CD8-positive, alpha-beta memory T cell (primary cell): ENCODE measurements around the gene UBASH3A. TPM values are rescaled to one million over a fixed set of nuclear protein-coding genes. Genes with fewer than 3 reads are reported as not detected.
A peak's percentile ranks its signal among the peaks of the same experiment; 100 is the strongest.

ENCODE experiments used
- CTCF ChIA-PET: fragments of 350-600 bp; sonication (Branson Sonifier 250); formaldehyde crosslinking; loops from one replicate; lab custom pipeline; 2021; ENCODE audit warnings: antibody characterized with exemption; lab: Charles Lee
- POLR2A ChIA-PET: fragments of 350-600 bp; sonication (Branson Sonifier 250); formaldehyde crosslinking; loops from one replicate; lab custom pipeline; 2021; ENCODE audit warnings: antibody characterized with exemption; lab: Charles Lee
- DNase-seq, 5 donors: peaks; one replicate each; pipeline versions ENCODE4 v3.0.0 to v3.0.0-alpha.2; 2020 to 2022; ENCODE audit warnings: mixed read lengths in 1 of 5
- H3K27ac ChIP-seq: one replicate; pipeline ENCODE4 v1.7.0; 2013; ENCODE audit warnings: low read depth, mild to moderate bottlenecking, low read length, moderate library complexity
- H3K27me3 ChIP-seq: 2 replicates; pipeline ENCODE4 v1.7.0; 2013; ENCODE audit warnings: low read length, mild to moderate bottlenecking; ENCODE audit not compliant: insufficient read depth, poor library complexity, severe bottlenecking
- H3K36me3 ChIP-seq: 2 replicates; pipeline ENCODE4 v1.7.0; 2013; ENCODE audit warnings: mild to moderate bottlenecking, low read length, moderate library complexity; ENCODE audit not compliant: insufficient read depth
- H3K4me1 ChIP-seq: 2 replicates; pipeline ENCODE4 v1.7.0; 2013; ENCODE audit warnings: mild to moderate bottlenecking, low read length, moderate library complexity; ENCODE audit not compliant: insufficient read depth
- H3K4me3 ChIP-seq: 2 replicates; pipeline ENCODE4 v1.7.0; 2013; ENCODE audit warnings: mild to moderate bottlenecking, low read length
- H3K9me3 ChIP-seq: 2 replicates; pipeline ENCODE4 v1.7.0; 2013; ENCODE audit warnings: mild to moderate bottlenecking, low read length
- H3K27ac Mint-ChIP-seq, 8 donors: one replicate each; pipeline ENCODE4 v1.8.0; 2020 to 2021; ENCODE audit warnings: mixed read lengths in 8 of 8, mild to moderate bottlenecking in 6 of 8, inconsistent platforms in 3 of 8, moderate library complexity in 3 of 8
- H3K27me3 Mint-ChIP-seq, 2 donors: one replicate each; pipeline ENCODE4 v1.8.0; 2020 to 2021; ENCODE audit warnings: mixed read lengths in 2 of 2, mild to moderate bottlenecking in 1 of 2, moderate library complexity in 1 of 2
- H3K36me3 Mint-ChIP-seq, 3 donors: one replicate each; pipeline ENCODE4 v1.8.0; 2020 to 2021; ENCODE audit warnings: mixed read lengths in 3 of 3, inconsistent platforms in 1 of 3, mild to moderate bottlenecking in 1 of 3
- H3K4me1 Mint-ChIP-seq, 3 donors: one replicate each; pipeline ENCODE4 v1.8.0; 2020 to 2021; ENCODE audit warnings: mixed read lengths in 3 of 3, inconsistent platforms in 1 of 3, mild to moderate bottlenecking in 1 of 3
- H3K4me3 Mint-ChIP-seq, 7 donors: one replicate each; pipeline ENCODE4 v1.8.0; 2020 to 2021; ENCODE audit warnings: mixed read lengths in 7 of 7, mild to moderate bottlenecking in 6 of 7, moderate library complexity in 4 of 7, inconsistent platforms in 2 of 7
- H3K9me3 Mint-ChIP-seq, 5 donors: one replicate each; pipeline ENCODE4 v1.8.0; 2020 to 2022; ENCODE audit warnings: mixed read lengths in 5 of 5, mild to moderate bottlenecking in 3 of 5, moderate library complexity in 2 of 5, inconsistent platforms in 1 of 5
- polyA plus RNA-seq: library from polyadenylated mRNA; unstranded; fragments of 300-500 nt; fragmentation: Illumina TruSeq; gene quantifications from one replicate; pipeline ENCODE4 v1.2.3, GENCODE V29; 2021
- total RNA-seq, 2 experiments: library from RNA; stranded (reverse); gene quantifications; one replicate each; pipeline ENCODE4 v1.2.3, GENCODE V29; 2021

The UBASH3A gene
- total and polyA plus RNA-seq, 3 experiments from 2014 or later = 36.4 to 55.1 (median 38.7) TPM

GRCh38 chr21:42460391-42461184, 56.9 kb downstream of the UBASH3A start:
- CTCF ChIA-PET = no interaction called here
- Mint-ChIP-seq H3K36me3 (no peaks in the 10 kb centered on the region), H3K4me1 (peaks cover 31 to 51% (median 43%) of the 10 kb centered on the region in 3 donors), H3K9me3 (no peaks in the 10 kb centered on the region), H3K4me3 (peak overlapping the region in 1 of 7 donors; percentile 13), H3K27me3 (peaks cover 0 to 6% of the 10 kb centered on the region in 2 donors), H3K27ac (peak overlapping the region in 5 of 8 donors; percentile 36 to 91 (median 62))
- Histone ChIP-seq H3K9me3 (no peaks in the 10 kb centered on the region), H3K27me3 (no peaks in the 10 kb centered on the region), H3K27ac (no peak overlapping the region), H3K4me1 (peaks cover 69% of the 10 kb centered on the region), H3K36me3 (no peaks in the 10 kb centered on the region), H3K4me3 (no peak overlapping the region)
- DNase-seq = peak in 2 of 5 donors; percentile 42 to 83
- POLR2A ChIA-PET = no interaction called here

DNA sequence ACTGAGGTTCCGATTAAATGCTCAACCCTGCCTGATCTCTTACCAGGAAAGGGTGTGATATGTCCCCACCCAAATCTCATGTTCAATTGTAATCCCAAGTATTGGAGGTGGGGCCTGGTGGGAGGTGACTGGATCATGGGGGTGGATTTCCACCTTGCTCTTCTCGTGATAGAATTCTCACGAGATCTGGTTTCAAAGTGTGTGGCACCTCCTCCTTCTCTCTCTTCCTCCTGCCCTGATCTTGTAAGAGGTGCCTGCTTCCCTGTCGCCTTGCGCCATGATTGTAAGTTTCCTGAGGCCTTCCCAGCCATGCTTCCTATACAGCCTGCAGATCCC, 57.5 kb downstream of the UBASH3A start:
- H3K9me3 ChIP-seq = no peaks in the 10 kb centered on the region
- Mint-ChIP-seq H3K36me3 (no peaks in the 10 kb centered on the region), H3K9me3 (no peaks in the 10 kb centered on the region), H3K27me3 (peaks cover 0 to 6% of the 10 kb centered on the region in 2 donors), H3K27ac (peak overlapping the region in 6 of 8 donors; percentile 34 to 91 (median 62)), H3K4me3 (peak overlapping the region in 1 of 7 donors; percentile 13), H3K4me1 (peaks cover 33 to 54% (median 43%) of the 10 kb centered on the region in 3 donors)
- no peak overlapping the region for H3K4me3 ChIP-seq
- DNase-seq = no peak
- POLR2A ChIA-PET = no interaction called here
- CTCF ChIA-PET = no interaction called here
- no peaks in the 10 kb centered on the region for H3K36me3 ChIP-seq
- H3K27me3 ChIP-seq = no peaks in the 10 kb centered on the region
- no peak overlapping the region for H3K27ac ChIP-seq
- H3K4me1 ChIP-seq = peaks cover 68% of the 10 kb centered on the region

- Histone ChIP-seq H3K9me3 (no peaks in the 10 kb centered on the region), H3K36me3 (no peaks in the 10 kb centered on the region), H3K4me3 (no peak overlapping the region), H3K27me3 (no peaks in the 10 kb centered on the region), H3K27ac (no peak overlapping the region), H3K4me1 (peaks cover 60% of the 10 kb centered on the region)
- ChIA-PET POLR2A (no interaction called here), CTCF (no interaction called here)
- Mint-ChIP-seq H3K4me1 (peaks cover 32 to 51% (median 37%) of the 10 kb centered on the region in 3 donors), H3K27me3 (peaks cover 0 to 6% of the 10 kb centered on the region in 2 donors), H3K36me3 (no peaks in the 10 kb centered on the region), H3K9me3 (no peaks in the 10 kb centered on the region), H3K27ac (peak overlapping the region in 4 of 8 donors; percentile 38 to 66 (median 50)), H3K4me3 (no peak overlapping the region)
- no peak for DNase-seq
These were observed 58.5 kb downstream of the UBASH3A start for GRCh38 chr21:42461881-42462877.

- CTCF ChIA-PET = no interaction called here
These were observed 60.3 kb downstream of the UBASH3A start for GRCh38 chr21:42463861-42464515.

DNA sequence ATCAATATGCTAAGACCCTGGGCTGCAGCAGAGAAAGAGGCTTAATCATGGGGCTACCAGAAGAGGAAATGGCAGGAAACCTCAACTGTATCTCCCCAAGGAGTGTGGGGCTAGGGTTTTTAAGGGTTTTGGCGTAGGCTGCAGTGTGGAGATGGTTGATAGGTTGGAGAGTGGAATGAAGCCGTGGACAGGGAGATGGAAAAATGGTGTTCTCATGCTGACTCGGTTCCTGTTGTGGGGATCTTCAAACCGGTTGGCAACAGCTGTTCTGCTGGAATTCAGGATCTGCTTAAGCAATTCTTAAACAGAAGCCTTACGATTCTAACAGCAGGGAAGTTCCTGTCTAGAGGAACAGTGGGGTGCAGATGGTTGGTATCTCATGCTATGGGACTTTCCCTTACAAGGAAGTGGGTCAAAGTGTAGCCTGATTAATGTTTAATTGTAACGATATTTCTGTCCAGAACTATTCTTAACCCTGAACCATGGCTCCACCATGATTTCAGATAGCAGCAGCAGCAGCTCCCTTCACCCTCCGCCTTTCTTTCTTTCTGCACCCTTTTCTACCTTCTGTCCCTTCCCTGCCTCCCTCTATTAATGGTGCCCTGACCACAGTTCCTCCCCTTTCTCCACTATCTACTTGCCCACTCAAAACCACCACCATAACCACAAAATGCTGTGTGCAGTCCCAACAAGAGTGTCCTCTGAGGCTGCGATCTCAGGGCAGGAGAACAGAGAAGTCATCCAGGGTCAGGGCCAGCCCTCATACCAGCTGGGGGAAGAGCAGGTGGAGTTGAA, 61.5 kb downstream of the UBASH3A start:
- Mint-ChIP-seq H3K9me3 (no peaks in the 10 kb centered on the region), H3K4me3 (peak overlapping the region in 6 of 7 donors; percentile 9 to 63 (median 38)), H3K36me3 (no peaks in the 10 kb centered on the region), H3K4me1 (peaks cover 36 to 55% (median 37%) of the 10 kb centered on the region in 3 donors), H3K27ac (peak overlapping the region; percentile 12 to 98 (median 84)), H3K27me3 (peaks cover 0 to 5% of the 10 kb centered on the region in 2 donors)
- no peak overlapping the region for H3K4me3 ChIP-seq
- no peaks in the 10 kb centered on the region for H3K27me3 ChIP-seq
- H3K4me1 ChIP-seq = peaks cover 55% of the 10 kb centered on the region
- H3K9me3 ChIP-seq = no peaks in the 10 kb centered on the region
- CTCF ChIA-PET = interaction anchor here (0.8 kb wide), 1 partner anchor 15 kb away, joined by 3 read pairs; no protein-coding TSS in a partner anchor
- no peaks in the 10 kb centered on the region for H3K36me3 ChIP-seq
- POLR2A ChIA-PET = no interaction called here
- H3K27ac ChIP-seq = no peak overlapping the region
- no peak for DNase-seq

More at GRCh38 chr21:42463861-42464515, 60.3 kb downstream of the UBASH3A start:
- DNase-seq = peak; percentile 54 to 83 (median 75)
- Mint-ChIP-seq H3K36me3 (no peaks in the 10 kb centered on the region), H3K4me3 (peak overlapping the region in 5 of 7 donors; percentile 42 to 67 (median 60)), H3K27me3 (peaks cover 0 to 6% of the 10 kb centered on the region in 2 donors), H3K4me1 (peaks cover 36 to 56% (median 37%) of the 10 kb centered on the region in 3 donors), H3K27ac (peak overlapping the region; percentile 59 to 98 (median 92)), H3K9me3 (no peaks in the 10 kb centered on the region)
- no peaks in the 10 kb centered on the region for H3K27me3 ChIP-seq
- H3K4me1 ChIP-seq = peaks cover 60% of the 10 kb centered on the region
- no peak overlapping the region for H3K4me3 ChIP-seq
- POLR2A ChIA-PET = no interaction called here
- no peak overlapping the region for H3K27ac ChIP-seq
- no peaks in the 10 kb centered on the region for H3K9me3 ChIP-seq
- no peaks in the 10 kb centered on the region for H3K36me3 ChIP-seq

- no peaks in the 10 kb centered on the region for H3K9me3 ChIP-seq
- H3K4me3 Mint-ChIP-seq = peak overlapping the region in 1 of 7 donors; percentile 12
- no peaks in the 10 kb centered on the region for H3K36me3 Mint-ChIP-seq
- DNase-seq = no peak
- H3K4me1 Mint-ChIP-seq = peaks cover 35 to 51% (median 36%) of the 10 kb centered on the region in 3 donors
- peaks cover 50% of the 10 kb centered on the region for H3K4me1 ChIP-seq
- no peaks in the 10 kb centered on the region for H3K9me3 Mint-ChIP-seq
- no peaks in the 10 kb centered on the region for H3K27me3 ChIP-seq
- ChIA-PET POLR2A (no interaction called here), CTCF (interaction anchor here (0.8 kb wide), 1 partner anchor 15 kb away, joined by 3 read pairs; no protein-coding TSS in a partner anchor)
- H3K27ac ChIP-seq = no peak overlapping the region
- H3K27me3 Mint-ChIP-seq = peaks cover 0 to 4% of the 10 kb centered on the region in 2 donors
- no peak overlapping the region for H3K4me3 ChIP-seq
- H3K27ac Mint-ChIP-seq = peak overlapping the region in 4 of 8 donors; percentile 62 to 95 (median 84)
- no peaks in the 10 kb centered on the region for H3K36me3 ChIP-seq
These were observed 62.1 kb downstream of the UBASH3A start for GRCh38 chr21:42465803-42466127.

GRCh38 chr21:42466700-42467099, 63.0 kb downstream of the UBASH3A start:
- Mint-ChIP-seq H3K9me3 (no peaks in the 10 kb centered on the region), H3K4me3 (no peak overlapping the region), H3K36me3 (no peaks in the 10 kb centered on the region), H3K27me3 (peaks cover 0 to 3% of the 10 kb centered on the region in 2 donors), H3K27ac (peak overlapping the region in 3 of 8 donors; percentile 11 to 67 (median 37)), H3K4me1 (peaks cover 28 to 46% (median 36%) of the 10 kb centered on the region in 3 donors)
- Histone ChIP-seq H3K36me3 (no peaks in the 10 kb centered on the region), H3K4me3 (no peak overlapping the region), H3K27me3 (no peaks in the 10 kb centered on the region), H3K27ac (no peak overlapping the region), H3K4me1 (peaks cover 40% of the 10 kb centered on the region), H3K9me3 (no peaks in the 10 kb centered on the region)
- no peak for DNase-seq
- ChIA-PET CTCF (interaction anchor here (0.8 to 1.5 kb wide), 4 partner anchors 46 to 128 kb away, joined by 3 to 4 read pairs (median 3); partner anchors contain the start of gene SLC37A1), POLR2A (no interaction called here)
